CD14-positive monocyte (primary cell): ENCODE results near the gene ZBTB26. TPM values are rescaled to one million over a fixed set of nuclear protein-coding genes. Genes with fewer than 3 reads are reported as not detected.

ENCODE experiments used
- DNase-seq, 3 donors: peaks; one replicate each; pipeline ENCODE4 v3.0.0-alpha.2; 2011 to 2022
- H2AFZ ChIP-seq: 2 replicates; pipeline ENCODE4 v1.6.0; 2012; ENCODE audit warnings: mild to moderate bottlenecking, low read depth, low read length, inconsistent platforms; ENCODE audit not compliant: insufficient read depth, poor library complexity, severe bottlenecking
- H3K27ac ChIP-seq, 2 donors: 1 replicate in 1 of 2; 2 replicates in 1 of 2; pipeline ENCODE4 v1.5.1; 2012 to 2013; ENCODE audit warnings: low read length in 2 of 2, control low read depth in 1 of 2, inconsistent platforms in 1 of 2, low read depth in 1 of 2, mild to moderate bottlenecking in 1 of 2
- H3K27me3 ChIP-seq, 2 donors: one replicate each; pipeline versions ENCODE4 v1.6.0 to v1.6.1; 2011 to 2013; ENCODE audit warnings: low read length in 2 of 2; ENCODE audit not compliant: control insufficient read depth in 2 of 2, insufficient read depth in 2 of 2
- H3K36me3 ChIP-seq, 2 donors: replicated peaks in 1 of 2; 1 replicate in 1 of 2; 2 replicates in 1 of 2; pipeline versions ENCODE4 v1.5.1 to v1.6.1; 2012 to 2013; ENCODE audit warnings: low read length in 2 of 2, control low read depth in 1 of 2, inconsistent platforms in 1 of 2, mild to moderate bottlenecking in 1 of 2; ENCODE audit not compliant: insufficient read depth in 2 of 2, control insufficient read depth in 1 of 2
- H3K4me1 ChIP-seq, 2 donors: 1 replicate in 1 of 2; 2 replicates in 1 of 2; pipeline versions ENCODE4 v1.5.1 to v1.6.1; 2012 to 2013; ENCODE audit warnings: low read length in 2 of 2, control low read depth in 1 of 2, inconsistent platforms in 1 of 2, mild to moderate bottlenecking in 1 of 2, moderate library complexity in 1 of 2; ENCODE audit not compliant: insufficient read depth in 2 of 2, control insufficient read depth in 1 of 2
- H3K4me2 ChIP-seq: replicated peaks from 2 replicates; pipeline ENCODE3; 2012; ENCODE audit warnings: low read length, moderate library complexity, mild to moderate bottlenecking; ENCODE audit not compliant: poor library complexity, severe bottlenecking; ENCODE audit errors: extremely low read depth
- H3K4me3 ChIP-seq, 3 experiments: fragments of 200-600 bp in 1 of 3; sonication (generic) in 1 of 3; replicated peaks in 1 of 3; 1 replicate in 2 of 3; 2 replicates in 1 of 3; pipeline ENCODE4 v1.5.1; 2011 to 2013; ENCODE audit warnings: low read length in 3 of 3, mild to moderate bottlenecking in 3 of 3, control low read depth in 2 of 3, low read depth in 2 of 3, inconsistent platforms in 1 of 3, moderate library complexity in 1 of 3
- H3K79me2 ChIP-seq: 2 replicates; pipeline ENCODE4 v1.6.0; 2012; ENCODE audit warnings: mild to moderate bottlenecking, control low read depth, inconsistent platforms, low read length, moderate library complexity; ENCODE audit not compliant: insufficient read depth
- H3K9ac ChIP-seq: 2 replicates; pipeline ENCODE4 v1.6.0; 2017; ENCODE audit warnings: low read length, mild to moderate bottlenecking; ENCODE audit not compliant: insufficient read depth, poor library complexity, severe bottlenecking
- H3K9me3 ChIP-seq, 2 donors: replicated peaks in 1 of 2; 1 replicate in 1 of 2; 2 replicates in 1 of 2; pipeline versions ENCODE4 v1.5.1 to v1.6.1; 2012 to 2013; ENCODE audit warnings: low read length in 2 of 2, control low read depth in 1 of 2; ENCODE audit not compliant: control insufficient read depth in 1 of 2, insufficient read depth in 1 of 2
- H4K20me1 ChIP-seq: 2 replicates; pipeline ENCODE4 v1.6.0; 2012; ENCODE audit warnings: mild to moderate bottlenecking, low read length, control low read depth, moderate library complexity; ENCODE audit not compliant: insufficient read depth
- H3K27ac Mint-ChIP-seq, 7 donors: one replicate each; pipeline ENCODE4 v1.8.0; 2020; ENCODE audit warnings: mild to moderate bottlenecking in 7 of 7, mixed read lengths in 7 of 7, moderate library complexity in 6 of 7, inconsistent platforms in 2 of 7
- H3K27me3 Mint-ChIP-seq, 3 donors: one replicate each; pipeline ENCODE4 v1.8.0; 2021 to 2022; ENCODE audit warnings: low read depth in 3 of 3, mild to moderate bottlenecking in 3 of 3, mixed read lengths in 3 of 3, moderate library complexity in 3 of 3, inconsistent platforms in 1 of 3
- H3K36me3 Mint-ChIP-seq, 2 donors: one replicate each; pipeline ENCODE4 v1.8.0; 2020; ENCODE audit warnings: mixed read lengths in 2 of 2, inconsistent platforms in 1 of 2, mild to moderate bottlenecking in 1 of 2
- H3K4me1 Mint-ChIP-seq: one replicate; pipeline ENCODE4 v1.8.0; 2020; ENCODE audit warnings: mild to moderate bottlenecking, mixed read lengths
- H3K4me3 Mint-ChIP-seq, 2 donors: one replicate each; pipeline ENCODE4 v1.8.0; 2020; ENCODE audit warnings: mild to moderate bottlenecking in 2 of 2, mixed read lengths in 2 of 2, moderate library complexity in 1 of 2
- H3K9me3 Mint-ChIP-seq, 7 donors: one replicate each; pipeline ENCODE4 v1.8.0; 2020 to 2022; ENCODE audit warnings: mixed read lengths in 7 of 7, mild to moderate bottlenecking in 6 of 7, moderate library complexity in 6 of 7, inconsistent platforms in 2 of 7
- CTCF ChIP-seq: fragments of 200-600 bp; IDR thresholded peaks from one replicate; pipeline ENCODE4 v1.8.0; 2022; ENCODE audit warnings: antibody characterized with exemption, mild to moderate bottlenecking
- WGBS: methylation state at CpG from one replicate; pipeline ENCODE4 v1.1.5; 2013; ENCODE audit warnings: missing lambda C conversion rate; ENCODE audit not compliant: insufficient coverage; 5-methylcytosine and 5-hydroxymethylcytosine counted together
- intact Hi-C, 2 donors: fragments of 100-400 bp; cut with micrococcal nuclease; formaldehyde crosslinking; loops; one replicate each; pipeline versions ENCODE4 v1.15.0 to v1.15.1; 2023
- polyA plus RNA-seq, 3 donors: library from polyadenylated mRNA; depleted of rRNA in 1 of 3; unstranded in 2 of 3; stranded (reverse) in 1 of 3; fragments of 300-500 nt in 2 of 3; fragments of >200 nt in 1 of 3; fragmentation: Illumina TruSeq in 2 of 3; gene quantifications; 1 replicate in 2 of 3; 2 replicates in 1 of 3; pipeline ENCODE4 v1.2.3, GENCODE V29; 2012 to 2021

Gene ZBTB26
- polyA plus RNA-seq, 3 donors = 0.42 to 5.1 (median 0.48) TPM

GRCh38 chr9:122888480-122888879, 42.8 kb downstream of the ZBTB26 start:
- peaks cover 0 to 1% (median 1%) of the 10 kb centered on the region in 3 donors for H3K27me3 Mint-ChIP-seq
- no peak overlapping the region for H3K27ac Mint-ChIP-seq
- H3K79me2 ChIP-seq = no peaks in the 10 kb centered on the region
- DNase-seq = no peak
- no peaks in the 10 kb centered on the region for H3K4me1 Mint-ChIP-seq
- no peak overlapping the region for H3K27ac ChIP-seq
- intact Hi-C loops = no loop called here
- TF ChIP-seq CTCF = no peak
- H2AFZ ChIP-seq = no peak overlapping the region
- H3K9me3 Mint-ChIP-seq = peaks cover 0 to 2% (median 0%) of the 10 kb centered on the region in 7 donors
- H3K9me3 ChIP-seq = no peaks in the 10 kb centered on the region
- H3K36me3 ChIP-seq = peaks cover 78 to 96% of the 10 kb centered on the region in 2 donors
- H3K4me1 ChIP-seq = no peaks in the 10 kb centered on the region
- no peak overlapping the region for H3K9ac ChIP-seq
- peaks cover 15% of the 10 kb centered on the region for H4K20me1 ChIP-seq
- no peak overlapping the region for H3K4me3 ChIP-seq
- WGBS = no CpG with 5 or more reads among the region's 3 CpGs
- peaks cover 55 to 91% of the 10 kb centered on the region in 2 donors for H3K36me3 Mint-ChIP-seq
- H3K4me2 ChIP-seq = no peak overlapping the region
- no peaks in the 10 kb centered on the region for H3K27me3 ChIP-seq
- H3K4me3 Mint-ChIP-seq = no peak overlapping the region

- DNase-seq = peak in 1 of 3 donors; percentile 3
- no peaks in the 10 kb centered on the region for H3K27me3 ChIP-seq
- no peak overlapping the region for H3K9ac ChIP-seq
- H3K9me3 ChIP-seq = no peaks in the 10 kb centered on the region
- H4K20me1 ChIP-seq = no peaks in the 10 kb centered on the region
- no peaks in the 10 kb centered on the region for H3K79me2 ChIP-seq
- H3K27me3 Mint-ChIP-seq = no peaks in the 10 kb centered on the region
- TF ChIP-seq CTCF = no peak
- H3K4me1 Mint-ChIP-seq = no peaks in the 10 kb centered on the region
- H3K4me3 ChIP-seq = no peak overlapping the region
- peaks cover 60 to 89% of the 10 kb centered on the region in 2 donors for H3K36me3 Mint-ChIP-seq
- H3K9me3 Mint-ChIP-seq = no peaks in the 10 kb centered on the region
- intact Hi-C loops = no loop called here
- no peak overlapping the region for H3K4me3 Mint-ChIP-seq
- no peak overlapping the region for H2AFZ ChIP-seq
- H3K4me2 ChIP-seq = no peak overlapping the region
- H3K36me3 ChIP-seq = peaks cover 82 to 97% of the 10 kb centered on the region in 2 donors
- H3K27ac ChIP-seq = peak overlapping the region in 1 of 2 donors; percentile 11
- WGBS = 18% methylated on average over 1 of the region's 2 CpGs
- no peaks in the 10 kb centered on the region for H3K4me1 ChIP-seq
- no peak overlapping the region for H3K27ac Mint-ChIP-seq
These were observed 48.2 kb downstream of the ZBTB26 start for GRCh38 chr9:122883125-122883524.
